Psoas muscle (tissue), 8 donors: ENCODE results near the gene CCDC175. TPM values are rescaled to one million over a fixed set of nuclear protein-coding genes. Genes with fewer than 3 reads are reported as not detected.

ENCODE experiments used
- ATAC-seq, 4 donors: fragments of 200-7000 bp; cut with Tn5 transposase; one replicate each; pipeline ENCODE4 v1.9.1; 2020; ENCODE audit warnings: moderate library complexity in 3 of 4, mild to moderate bottlenecking in 2 of 4
- DNase-seq, 2 donors: peaks; one replicate each; pipeline ENCODE4 v3.0.0-alpha.2; 2020
- H3K27ac ChIP-seq: fragments of 200-600 bp; one replicate; pipeline ENCODE4 v1.8.0; 2022
- H3K27me3 ChIP-seq, 3 donors: fragments of 200-600 bp in 1 of 3; one replicate each; pipeline versions ENCODE4 v1.6.1 to v1.8.0; 2013 to 2022; ENCODE audit warnings: low read length in 2 of 3, mild to moderate bottlenecking in 2 of 3, moderate library complexity in 1 of 3; ENCODE audit not compliant: insufficient read depth in 3 of 3
- H3K36me3 ChIP-seq, 2 donors: fragments of 200-600 bp in 1 of 2; one replicate each; pipeline versions ENCODE4 v1.6.1 to v1.8.0; 2013 to 2022; ENCODE audit warnings: low read depth in 1 of 2, mild to moderate bottlenecking in 1 of 2, moderate library complexity in 1 of 2; ENCODE audit not compliant: insufficient read depth in 1 of 2
- H3K4me1 ChIP-seq: fragments of 200-600 bp; one replicate; pipeline ENCODE4 v1.8.0; 2022
- H3K4me3 ChIP-seq: fragments of 200-600 bp; one replicate; pipeline ENCODE4 v1.8.0; 2022; ENCODE audit warnings: mild to moderate bottlenecking
- H3K9me3 ChIP-seq: fragments of 200-600 bp; one replicate; pipeline ENCODE4 v1.8.0; 2022
- WGBS, 3 donors: extraction: QIAGEN DNeasy Blood & Tissue Kit; methylation state at CpG; one replicate each; pipeline versions ENCODE4 v1.1.6 to v1.1.7; 2013; 5-methylcytosine and 5-hydroxymethylcytosine counted together
- intact Hi-C, 2 donors: fragments of 100-400 bp; cut with DNase I; formaldehyde crosslinking; loops; one replicate each; pipeline versions ENCODE4 v1.11.0 to v1.14.2; 2022
- polyA plus RNA-seq, 3 donors: library from polyadenylated mRNA; stranded (reverse); fragments of 200-250 nt; gene quantifications; one replicate each; pipeline ENCODE4 v1.2.3, GENCODE V29; 2013
- total RNA-seq, 4 donors: library from RNA; stranded (reverse); fragmentation: NEBNext Ultra II Directional in 2 of 4; extraction: Animal tissue kit (Norgen Biotek cat#: 25700) in 2 of 4; gene quantifications; one replicate each; pipeline versions ENCODE4 v1.2.1 to v1.2.4, GENCODE V29; 2021 to 2023
- TF ChIP-seq, protein P1 (sequence below): fragments of 200-600 bp; IDR thresholded peaks from one replicate; pipeline ENCODE4 v1.8.0; 2022; ENCODE audit warnings: antibody characterized with exemption
- donor health status: healthy with polysubstance abuse.
- donor health status: DM: no; HTN: no; CAD: no; lungs with moderate emphysema.
- donor health status: Bipolar disorder and iron deficiency.
- donor health status: healthy.
- donor health status: DM: yes; HTN: yes; CAD: no.
- donor health status: DM: no; HTN: no; CAD: no.
- donor health status: DM: no; HTN: no; CAD: no.
- donor health status: DM: yes; HTN: yes; CAD: no.

Gene CCDC175
- total and polyA plus RNA-seq, 7 donors = not detected

DNA sequence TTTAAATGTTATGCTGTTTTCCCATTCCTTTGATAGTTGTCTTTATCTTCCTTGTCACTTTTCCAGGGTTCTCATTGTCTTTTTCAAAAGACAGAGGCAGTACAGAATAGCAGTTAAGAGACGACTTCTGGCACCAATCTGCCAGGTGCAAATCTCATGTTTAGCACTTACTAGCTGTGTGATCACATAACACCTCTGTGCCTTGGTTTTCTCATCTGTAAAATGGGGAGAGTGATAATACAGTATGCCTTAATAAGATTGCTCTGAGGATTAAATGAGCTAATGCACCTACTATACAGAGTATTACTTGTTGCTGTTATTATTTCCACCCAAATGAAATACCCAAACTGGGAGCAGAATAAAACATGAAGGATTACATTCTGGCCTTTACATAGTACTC is 116.2 kb downstream of the CCDC175 start:
- intact Hi-C loops = no loop called here
- Histone ChIP-seq H3K27ac (no peak overlapping the region), H3K36me3 (peaks cover 0 to 41% of the 10 kb centered on the region in 2 donors), H3K9me3 (no peaks in the 10 kb centered on the region), H3K4me3 (no peak overlapping the region), H3K4me1 (peaks cover 6% of the 10 kb centered on the region), H3K27me3 (no peaks in the 10 kb centered on the region)
- DNase-seq = no peak
- WGBS, 3 donors = 91 to 93% (median 92%) methylated on average over 1 of the region's 1 CpG
- no peak for ATAC-seq
- TF ChIP-seq, protein P1, sequence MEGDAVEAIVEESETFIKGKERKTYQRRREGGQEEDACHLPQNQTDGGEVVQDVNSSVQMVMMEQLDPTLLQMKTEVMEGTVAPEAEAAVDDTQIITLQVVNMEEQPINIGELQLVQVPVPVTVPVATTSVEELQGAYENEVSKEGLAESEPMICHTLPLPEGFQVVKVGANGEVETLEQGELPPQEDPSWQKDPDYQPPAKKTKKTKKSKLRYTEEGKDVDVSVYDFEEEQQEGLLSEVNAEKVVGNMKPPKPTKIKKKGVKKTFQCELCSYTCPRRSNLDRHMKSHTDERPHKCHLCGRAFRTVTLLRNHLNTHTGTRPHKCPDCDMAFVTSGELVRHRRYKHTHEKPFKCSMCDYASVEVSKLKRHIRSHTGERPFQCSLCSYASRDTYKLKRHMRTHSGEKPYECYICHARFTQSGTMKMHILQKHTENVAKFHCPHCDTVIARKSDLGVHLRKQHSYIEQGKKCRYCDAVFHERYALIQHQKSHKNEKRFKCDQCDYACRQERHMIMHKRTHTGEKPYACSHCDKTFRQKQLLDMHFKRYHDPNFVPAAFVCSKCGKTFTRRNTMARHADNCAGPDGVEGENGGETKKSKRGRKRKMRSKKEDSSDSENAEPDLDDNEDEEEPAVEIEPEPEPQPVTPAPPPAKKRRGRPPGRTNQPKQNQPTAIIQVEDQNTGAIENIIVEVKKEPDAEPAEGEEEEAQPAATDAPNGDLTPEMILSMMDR = no peak

DNA sequence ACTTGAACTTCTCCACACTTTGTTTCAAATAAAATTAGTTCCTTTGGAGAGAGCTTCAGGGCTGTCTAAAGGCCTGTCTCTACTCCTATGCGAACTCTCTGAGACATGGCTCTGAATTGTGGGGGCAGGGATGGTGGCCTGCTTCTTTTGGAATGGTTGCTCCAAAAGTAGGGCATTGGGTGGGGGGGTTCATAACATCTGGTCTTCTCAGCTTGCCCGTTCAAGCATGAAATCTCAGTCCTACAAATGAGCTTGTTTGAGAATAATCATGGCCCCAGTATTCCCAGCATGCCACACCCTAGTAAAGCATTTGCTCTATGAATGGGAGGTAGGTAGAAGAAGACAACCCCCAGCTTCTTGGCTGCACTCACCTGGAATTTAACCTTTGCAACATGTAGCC is 118.1 kb downstream of the CCDC175 start:
- no peaks in the 10 kb centered on the region for H3K9me3 ChIP-seq
- H3K27ac ChIP-seq = no peak overlapping the region
- DNase-seq = no peak
- 80 to 83% (median 81%) methylated on average over 2 of the region's 2 CpGs for WGBS, 3 donors
- peaks cover 0 to 50% of the 10 kb centered on the region in 2 donors for H3K36me3 ChIP-seq
- intact Hi-C loops = loop anchor here in 1 of 2 donors (10.0 kb wide), 1 partner anchor 434 kb away; no protein-coding TSS in a partner anchor
- ATAC-seq = no peak
- H3K4me1 ChIP-seq = no peaks in the 10 kb centered on the region
- H3K27me3 ChIP-seq = no peaks in the 10 kb centered on the region
- H3K4me3 ChIP-seq = no peak overlapping the region
- TF ChIP-seq, protein P1 = no peak

DNA sequence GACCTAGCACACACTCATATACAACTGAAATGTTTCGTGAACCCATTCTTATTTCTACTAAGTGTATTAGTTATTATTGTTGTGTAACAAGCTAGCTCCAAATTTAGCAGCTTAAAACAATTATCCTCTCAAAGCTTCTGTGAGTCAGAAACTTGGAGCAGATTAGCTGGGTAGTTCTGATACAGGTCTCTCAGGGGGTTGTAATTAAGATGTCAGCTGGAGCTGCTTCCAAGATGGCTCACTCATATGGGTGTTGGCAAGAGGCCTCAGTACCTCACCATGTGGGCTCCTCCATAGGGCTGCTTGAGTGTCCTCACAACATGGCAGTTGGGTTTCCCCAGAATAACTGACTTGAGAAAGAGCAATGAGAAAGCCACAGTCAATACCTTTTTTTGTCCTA is 121.2 kb downstream of the CCDC175 start:
- 83 to 97% (median 96%) methylated on average over 1 of the region's 1 CpG for WGBS, 3 donors
- H3K9me3 ChIP-seq = no peaks in the 10 kb centered on the region
- intact Hi-C loops = loop anchor here in 1 of 2 donors (10.0 kb wide), 1 partner anchor 431 kb away; no protein-coding TSS in a partner anchor
- DNase-seq (no peak), ATAC-seq (peak in 2 of 4 donors; percentile 15 to 41)
- H3K4me1 ChIP-seq = no peaks in the 10 kb centered on the region
- H3K36me3 ChIP-seq = peaks cover 0 to 57% of the 10 kb centered on the region in 2 donors
- H3K27me3 ChIP-seq = no peaks in the 10 kb centered on the region
- H3K27ac ChIP-seq = no peak overlapping the region
- TF ChIP-seq, protein P1 = no peak
- H3K4me3 ChIP-seq = no peak overlapping the region

Other genes with a start within 250 kb of the CCDC175 start
- 1 to 10 TPM; 1.7 to 2.7 (median 1.8) TPM for gene GPR135, start 111.4 kb downstream of the CCDC175 start, total RNA-seq
- gene GPR135, start 111.4 kb downstream of the CCDC175 start, polyA plus RNA-seq = 1 to 10 TPM in 2 of 3 donors, under 1 TPM in 1; 0.84 to 1.6 (median 1.3) TPM
- gene L3HYPDH, start 92.4 kb downstream of the CCDC175 start, total RNA-seq = 10 to 100 TPM; 10.9 to 20.4 (median 11.8) TPM
- gene L3HYPDH, start 92.4 kb downstream of the CCDC175 start, polyA plus RNA-seq = 10 to 100 TPM in 2 of 3 donors, 1 to 10 TPM in 1; 5.7 to 23.7 (median 14.5) TPM
- gene JKAMP, start 92.3 kb downstream of the CCDC175 start, total RNA-seq = 10 to 100 TPM; 11.6 to 26.2 (median 16.0) TPM
- 10 to 100 TPM; 19.4 to 38.5 (median 37.3) TPM for gene JKAMP, start 92.3 kb downstream of the CCDC175 start, polyA plus RNA-seq